ENCODE data around the gene RPS2.
"Not testable (repeated sequence)": the region's sequence is repeated elsewhere in the genome, so short reads cannot be mapped to it uniquely, and the experiment has no call there.

The RPS2 gene

DNA sequence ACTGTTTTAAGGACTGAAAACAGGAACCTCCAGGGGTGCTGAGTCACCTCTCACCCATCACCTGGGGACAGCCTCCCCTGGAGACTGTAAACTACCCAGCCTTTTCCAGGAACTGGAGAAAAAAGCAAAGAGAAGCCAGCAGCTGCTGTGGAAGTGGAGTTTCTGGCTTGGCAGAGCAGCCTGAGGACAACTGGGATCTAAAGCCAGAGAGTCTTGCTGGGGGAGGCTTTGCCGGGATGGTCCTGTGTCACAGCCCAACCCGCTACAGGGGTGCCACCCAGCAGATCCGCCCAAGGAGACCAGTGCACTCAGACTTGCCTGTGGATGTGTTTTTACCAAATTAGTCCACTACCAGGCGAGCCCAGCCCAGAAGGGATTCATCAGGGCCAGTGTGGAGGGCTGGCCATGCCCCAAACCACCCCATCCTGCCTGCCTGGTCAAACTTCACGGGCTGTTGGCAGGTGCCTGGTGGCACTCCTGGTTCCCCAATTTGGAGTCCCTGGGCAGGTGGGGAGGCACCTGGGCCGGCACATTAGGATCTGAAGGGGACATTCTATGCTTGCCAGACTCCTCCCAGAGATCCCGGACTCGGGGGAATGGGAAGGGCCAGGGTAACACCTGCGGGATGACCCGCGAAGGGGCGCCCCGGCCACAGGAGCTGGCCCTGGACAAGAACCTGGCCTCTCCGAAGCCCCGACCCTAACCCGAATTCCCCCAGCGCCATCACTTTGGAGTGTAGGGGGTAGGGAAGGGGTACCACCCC, 22.4 kb downstream of the RPS2 start:
- Histone ChIP-seq H3K4me1 (ENCODE audit: control insufficient read depth, insufficient read depth, low read length, poor library complexity, severe bottlenecking) (peaks cover 9% of the 10 kb centered on the region), H3K9me3 (ENCODE audit: control insufficient read depth, low read length) (no peaks in the 10 kb centered on the region), H3K27ac (ENCODE audit: insufficient read depth, low read length, poor library complexity, severe bottlenecking) (peak overlapping the region; percentile 70), H3K4me3 (ENCODE audit: insufficient read depth, low read depth, low read length, poor library complexity, severe bottlenecking) (peak overlapping the region; percentile 95), H3K27me3 (replicated peaks; ENCODE audit: control insufficient read depth, insufficient read depth, low read length, poor library complexity, severe bottlenecking) (no peaks in the 10 kb centered on the region), H3K36me3 (ENCODE audit: control insufficient read depth, insufficient read depth, low read length) (peaks cover 17% of the 10 kb centered on the region)
- no peak for DNase-seq

DNA sequence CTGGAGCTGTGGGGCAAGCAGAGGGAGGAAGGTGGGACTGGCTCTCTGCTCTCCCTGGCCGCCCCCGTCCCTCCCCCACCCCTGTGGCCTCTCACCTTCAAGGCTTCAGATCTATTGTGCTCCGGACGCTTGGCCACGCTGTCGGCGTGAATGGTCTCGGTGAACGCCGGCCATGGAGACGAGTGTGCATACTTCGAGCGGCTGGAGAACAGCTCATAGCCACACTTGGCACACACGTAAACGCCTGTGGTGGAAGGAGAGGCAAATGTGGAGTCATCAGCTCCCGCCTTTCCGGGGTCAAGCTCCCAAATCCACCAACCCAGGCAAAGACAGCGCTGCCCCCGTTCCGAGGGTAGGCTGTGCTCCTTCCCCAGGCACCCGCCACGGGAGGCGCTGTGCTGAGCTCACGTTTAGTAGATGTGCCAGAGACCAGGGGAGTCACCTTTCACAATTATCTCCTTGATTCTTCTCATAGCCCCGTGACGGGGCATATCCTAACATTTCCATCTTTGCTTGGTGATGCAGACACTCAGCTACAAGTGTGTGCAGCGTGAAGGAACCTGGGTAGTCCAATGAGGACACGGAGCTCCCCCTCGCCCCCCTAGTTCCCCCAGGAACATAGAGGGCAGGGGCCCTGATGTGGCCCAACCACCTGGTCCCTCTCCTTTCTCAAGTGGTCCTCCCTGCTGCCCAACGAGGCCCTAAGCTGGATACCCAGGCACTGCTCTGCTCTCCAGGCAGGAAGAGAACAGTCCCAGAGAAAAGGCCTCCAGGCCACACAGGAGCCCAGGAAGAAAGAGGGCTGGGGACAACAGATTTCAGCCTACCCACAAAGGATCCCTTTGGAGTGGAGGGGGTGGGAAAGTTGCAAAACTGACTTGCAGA, 23.2 kb downstream of the RPS2 start:
- Histone ChIP-seq H3K27ac (ENCODE audit: insufficient read depth, low read length, poor library complexity, severe bottlenecking) (no peak overlapping the region), H3K36me3 (ENCODE audit: control insufficient read depth, insufficient read depth, low read length) (peaks cover 17% of the 10 kb centered on the region), H3K4me3 (ENCODE audit: insufficient read depth, low read depth, low read length, poor library complexity, severe bottlenecking) (no peak overlapping the region), H3K9me3 (ENCODE audit: control insufficient read depth, low read length) (no peaks in the 10 kb centered on the region), H3K4me1 (ENCODE audit: control insufficient read depth, insufficient read depth, low read length, poor library complexity, severe bottlenecking) (peaks cover 9% of the 10 kb centered on the region), H3K27me3 (replicated peaks; ENCODE audit: control insufficient read depth, insufficient read depth, low read length, poor library complexity, severe bottlenecking) (no peaks in the 10 kb centered on the region)
- DNase-seq, result no peak

DNA sequence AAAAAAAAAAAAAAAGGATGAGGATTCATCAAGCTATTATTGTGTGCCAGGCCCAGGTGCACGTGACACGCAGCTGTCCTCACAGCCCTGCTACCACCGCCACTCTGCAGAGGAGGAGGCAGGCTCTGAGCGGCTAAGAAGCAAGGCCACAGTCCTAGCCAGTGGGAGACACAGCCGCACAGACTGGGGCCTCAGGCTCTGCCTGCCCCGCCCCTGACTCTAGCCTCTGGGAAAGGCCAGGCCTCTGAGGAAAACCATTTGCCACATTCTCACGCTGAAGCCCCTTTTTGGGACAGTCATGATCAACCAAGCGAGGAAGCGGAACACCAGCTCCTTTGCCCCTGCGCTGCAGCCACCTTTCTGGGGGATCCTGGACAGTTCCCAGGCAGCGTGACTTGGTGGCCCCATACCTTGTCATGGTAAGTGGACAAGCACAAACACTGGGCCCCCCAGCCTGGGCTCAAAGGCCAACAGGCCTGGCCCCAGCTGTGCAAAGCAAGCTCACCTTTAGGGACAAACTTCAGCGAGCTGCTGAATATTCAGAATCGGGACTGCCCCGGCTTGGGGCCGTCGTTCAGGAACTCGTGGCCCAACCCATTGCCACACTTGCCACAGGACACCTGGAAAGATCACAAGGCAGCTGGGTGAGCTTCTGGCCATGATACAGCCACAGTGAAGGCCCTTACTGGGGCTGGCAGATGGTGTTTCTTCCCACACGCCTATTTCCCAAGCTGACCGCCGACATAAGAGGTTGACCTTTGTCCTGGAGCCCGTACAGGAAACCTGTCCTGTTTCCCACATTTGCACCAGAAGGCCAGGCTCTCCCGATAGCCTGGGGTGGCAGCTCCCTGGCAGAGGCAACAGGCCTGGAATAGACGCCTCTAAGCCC, 24.1 kb downstream of the RPS2 start:
- Histone ChIP-seq H3K9me3 (ENCODE audit: control insufficient read depth, low read length) (no peaks in the 10 kb centered on the region), H3K27me3 (replicated peaks; ENCODE audit: control insufficient read depth, insufficient read depth, low read length, poor library complexity, severe bottlenecking) (no peaks in the 10 kb centered on the region), H3K4me3 (ENCODE audit: insufficient read depth, low read depth, low read length, poor library complexity, severe bottlenecking) (no peak overlapping the region), H3K36me3 (ENCODE audit: control insufficient read depth, insufficient read depth, low read length) (peaks cover 17% of the 10 kb centered on the region), H3K27ac (ENCODE audit: insufficient read depth, low read length, poor library complexity, severe bottlenecking) (no peak overlapping the region), H3K4me1 (ENCODE audit: control insufficient read depth, insufficient read depth, low read length, poor library complexity, severe bottlenecking) (peaks cover 9% of the 10 kb centered on the region)
- no peak for DNase-seq

DNA sequence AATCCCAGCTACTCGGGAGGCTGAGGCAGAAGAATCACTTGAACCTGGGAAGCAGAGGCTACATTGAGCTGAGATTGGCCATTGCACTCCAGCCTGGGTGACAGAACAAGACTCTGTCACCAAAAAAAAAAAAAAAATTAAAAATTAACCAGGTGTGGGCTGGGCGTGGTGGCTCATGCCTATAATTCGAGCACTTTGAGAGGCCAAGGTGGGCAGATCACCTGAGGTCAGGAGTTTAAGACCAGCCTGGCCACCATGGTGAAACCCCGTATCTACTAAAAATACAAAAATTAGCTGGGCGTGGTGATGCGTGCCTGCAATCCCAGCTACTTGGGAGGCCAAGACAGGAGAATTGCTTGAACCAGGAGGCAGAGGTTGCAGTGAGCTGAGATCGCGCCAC, 24.8 kb downstream of the RPS2 start:
- H3K9me3 ChIP-seq (ENCODE audit: control insufficient read depth, low read length); H3K4me1 ChIP-seq (ENCODE audit: control insufficient read depth, insufficient read depth, low read length, poor library complexity, severe bottlenecking); DNase-seq; H3K27ac ChIP-seq (ENCODE audit: insufficient read depth, low read length, poor library complexity, severe bottlenecking); H3K27me3 ChIP-seq (replicated peaks; ENCODE audit: control insufficient read depth, insufficient read depth, low read length, poor library complexity, severe bottlenecking); H3K4me3 ChIP-seq (ENCODE audit: insufficient read depth, low read depth, low read length, poor library complexity, severe bottlenecking): not testable (repeated sequence)
- peaks cover 17% of the 10 kb centered on the region for H3K36me3 ChIP-seq (ENCODE audit: control insufficient read depth, insufficient read depth, low read length)

DNA sequence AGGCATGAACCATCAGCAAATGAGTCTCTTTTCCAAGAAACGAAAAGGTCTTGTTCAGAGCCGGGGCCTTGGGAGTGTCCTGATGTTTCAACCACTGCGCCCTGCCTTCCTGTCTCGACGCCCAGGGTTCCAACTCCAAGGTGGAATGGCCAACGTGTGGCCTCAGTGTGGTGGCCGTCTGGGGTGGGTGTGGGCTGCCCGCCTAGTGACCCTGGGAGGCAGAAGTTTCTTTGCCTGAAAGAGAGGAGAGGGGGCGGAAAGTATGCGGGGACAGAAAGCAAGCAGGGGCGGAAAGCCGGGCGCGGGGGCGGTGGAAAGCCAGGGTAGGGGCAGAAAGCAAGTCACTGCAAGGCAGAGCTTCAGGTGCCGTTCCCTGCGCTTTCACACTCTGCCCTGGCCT, 25.7 kb downstream of the RPS2 start:
- H3K27ac ChIP-seq (ENCODE audit: insufficient read depth, low read length, poor library complexity, severe bottlenecking), result no peak overlapping the region
- peaks cover 9% of the 10 kb centered on the region for H3K4me1 ChIP-seq (ENCODE audit: control insufficient read depth, insufficient read depth, low read length, poor library complexity, severe bottlenecking)
- DNase-seq, result no peak
- H3K9me3 ChIP-seq (ENCODE audit: control insufficient read depth, low read length), result no peaks in the 10 kb centered on the region
- peaks cover 17% of the 10 kb centered on the region for H3K36me3 ChIP-seq (ENCODE audit: control insufficient read depth, insufficient read depth, low read length)
- no peak overlapping the region for H3K4me3 ChIP-seq (ENCODE audit: insufficient read depth, low read depth, low read length, poor library complexity, severe bottlenecking)
- H3K27me3 ChIP-seq (replicated peaks; ENCODE audit: control insufficient read depth, insufficient read depth, low read length, poor library complexity, severe bottlenecking), result no peaks in the 10 kb centered on the region

DNA sequence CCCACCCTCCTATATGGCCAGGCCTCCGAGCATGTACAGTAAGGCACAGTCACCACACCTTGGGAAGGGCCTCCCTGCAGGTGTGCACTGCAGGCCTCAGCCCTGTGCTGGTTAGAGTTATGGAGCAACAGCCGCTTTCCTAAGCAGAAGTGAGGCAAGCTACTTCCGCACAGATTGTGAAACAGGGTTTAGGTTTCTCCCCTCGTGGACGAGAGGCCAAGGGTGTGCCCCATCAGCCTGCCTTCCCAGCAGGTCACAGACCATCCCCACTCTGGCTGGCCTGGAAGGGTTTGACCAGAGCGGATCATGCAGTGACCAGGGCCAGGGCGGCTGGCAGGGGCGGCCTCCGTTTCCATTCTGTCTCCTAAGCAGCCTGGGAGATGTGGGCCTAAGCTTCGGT, 26.3 kb downstream of the RPS2 start:
- Histone ChIP-seq H3K4me3 (ENCODE audit: insufficient read depth, low read depth, low read length, poor library complexity, severe bottlenecking) (no peak overlapping the region), H3K9me3 (ENCODE audit: control insufficient read depth, low read length) (no peaks in the 10 kb centered on the region), H3K27me3 (replicated peaks; ENCODE audit: control insufficient read depth, insufficient read depth, low read length, poor library complexity, severe bottlenecking) (no peaks in the 10 kb centered on the region), H3K4me1 (ENCODE audit: control insufficient read depth, insufficient read depth, low read length, poor library complexity, severe bottlenecking) (peaks cover 9% of the 10 kb centered on the region), H3K36me3 (ENCODE audit: control insufficient read depth, insufficient read depth, low read length) (peaks cover 17% of the 10 kb centered on the region), H3K27ac (ENCODE audit: insufficient read depth, low read length, poor library complexity, severe bottlenecking) (no peak overlapping the region)
- DNase-seq, result no peak

DNA sequence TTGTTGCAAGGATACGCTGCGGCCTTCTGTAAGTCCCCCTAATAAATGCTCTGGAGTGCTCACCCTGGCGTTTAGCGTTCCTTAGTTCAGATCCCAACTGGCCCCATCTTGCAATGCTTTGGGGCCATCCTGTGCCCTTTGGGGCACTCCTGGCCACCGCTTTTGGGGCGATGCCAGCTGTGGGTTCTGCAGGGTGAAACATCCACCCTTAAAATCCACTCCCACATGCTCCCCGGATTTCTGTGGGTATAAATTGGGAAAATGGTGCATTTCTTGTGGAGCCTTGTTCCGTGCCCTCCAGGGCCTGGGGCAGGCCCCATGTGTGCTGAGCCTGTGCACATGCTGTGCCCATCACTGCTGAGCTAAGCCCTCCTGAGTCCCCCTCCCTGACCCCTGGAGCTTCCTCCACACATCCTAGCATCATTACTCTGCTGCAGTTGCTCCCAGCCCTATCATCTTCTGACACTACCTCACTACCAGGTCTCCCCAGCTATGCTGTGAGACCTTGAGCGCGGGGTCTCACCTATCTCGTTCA, 27.6 kb downstream of the RPS2 start:
- H3K36me3 ChIP-seq (ENCODE audit: control insufficient read depth, insufficient read depth, low read length), result peaks cover 17% of the 10 kb centered on the region
- H3K9me3 ChIP-seq (ENCODE audit: control insufficient read depth, low read length), result no peaks in the 10 kb centered on the region
- peaks cover under 1% of the 10 kb centered on the region for H3K4me1 ChIP-seq (ENCODE audit: control insufficient read depth, insufficient read depth, low read length, poor library complexity, severe bottlenecking)

DNA sequence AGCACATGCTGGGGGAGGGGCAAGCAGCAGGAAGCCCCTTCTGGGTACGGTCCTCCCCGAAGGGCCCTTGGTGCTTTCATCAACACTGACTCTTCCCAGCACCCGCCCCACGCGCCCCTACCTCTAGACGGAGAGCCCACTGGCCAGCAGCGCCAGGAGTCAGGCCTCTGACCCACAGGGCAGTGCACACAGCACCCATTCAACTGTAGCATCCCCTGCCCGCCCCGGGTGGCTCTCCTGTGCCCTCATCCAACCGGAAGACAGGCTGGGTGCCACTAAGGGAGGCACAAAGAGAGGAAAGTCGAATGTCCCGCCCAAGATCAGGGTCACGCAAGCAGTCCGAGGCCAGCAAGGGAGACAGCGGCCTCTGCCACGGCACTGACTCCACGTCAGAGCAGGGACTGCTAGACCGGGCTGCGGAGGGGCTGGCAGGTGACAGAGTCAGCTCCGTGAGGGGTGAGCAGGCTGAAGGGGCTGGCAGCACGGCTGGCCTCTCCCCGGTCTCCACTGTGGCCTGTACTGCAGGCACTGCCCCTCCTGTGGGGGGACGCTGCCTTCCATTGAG, 31.4 kb downstream of the RPS2 start:
- no peak for DNase-seq
- Histone ChIP-seq H3K27me3 (replicated peaks; ENCODE audit: control insufficient read depth, insufficient read depth, low read length, poor library complexity, severe bottlenecking) (no peaks in the 10 kb centered on the region), H3K9me3 (ENCODE audit: control insufficient read depth, low read length) (no peaks in the 10 kb centered on the region), H3K4me1 (ENCODE audit: control insufficient read depth, insufficient read depth, low read length, poor library complexity, severe bottlenecking) (peaks cover 10% of the 10 kb centered on the region), H3K4me3 (ENCODE audit: insufficient read depth, low read depth, low read length, poor library complexity, severe bottlenecking) (no peak overlapping the region), H3K27ac (ENCODE audit: insufficient read depth, low read length, poor library complexity, severe bottlenecking) (no peak overlapping the region), H3K36me3 (ENCODE audit: control insufficient read depth, insufficient read depth, low read length) (peaks cover 3% of the 10 kb centered on the region)

More for the DNA sequence above, 27.6 kb downstream of the RPS2 start:
- Histone ChIP-seq H3K27ac (ENCODE audit: insufficient read depth, low read length, poor library complexity, severe bottlenecking) (no peak overlapping the region), H3K4me3 (ENCODE audit: insufficient read depth, low read depth, low read length, poor library complexity, severe bottlenecking) (no peak overlapping the region), H3K27me3 (replicated peaks; ENCODE audit: control insufficient read depth, insufficient read depth, low read length, poor library complexity, severe bottlenecking) (no peaks in the 10 kb centered on the region)
- DNase-seq, result no peak

Measured in effector memory CD4-positive, alpha-beta T cell (primary cell).